ENCODE results near the gene ANP32A.

The ANP32A gene

GRCh38 chr15:68791431-68792283 is 29.0 kb downstream of the ANP32A start:
- peaks cover 45% of the 10 kb centered on the region for H3K4me1 ChIP-seq (ENCODE audit: control insufficient read depth, insufficient read depth, low read length, poor library complexity, severe bottlenecking)
- no peaks in the 10 kb centered on the region for H3K27me3 ChIP-seq (replicated peaks; ENCODE audit: control insufficient read depth, insufficient read depth, low read length, poor library complexity, severe bottlenecking)
- H3K9me3 ChIP-seq (ENCODE audit: control insufficient read depth, low read length), result no peaks in the 10 kb centered on the region
- peaks cover 6% of the 10 kb centered on the region for H3K36me3 ChIP-seq (ENCODE audit: control insufficient read depth, insufficient read depth, low read length)
- peak; percentile 10 to 47 (median 33) for DNase-seq
- H3K27ac ChIP-seq (ENCODE audit: insufficient read depth, low read length, poor library complexity, severe bottlenecking), result peak overlapping the region; percentile 51
- no peak overlapping the region for H3K4me3 ChIP-seq (ENCODE audit: insufficient read depth, low read depth, low read length, poor library complexity, severe bottlenecking)

- no peak overlapping the region for H3K4me3 ChIP-seq (ENCODE audit: insufficient read depth, low read depth, low read length, poor library complexity, severe bottlenecking)
- H3K4me1 ChIP-seq (ENCODE audit: control insufficient read depth, insufficient read depth, low read length, poor library complexity, severe bottlenecking), result peaks cover 42% of the 10 kb centered on the region
- H3K27me3 ChIP-seq (replicated peaks; ENCODE audit: control insufficient read depth, insufficient read depth, low read length, poor library complexity, severe bottlenecking), result no peaks in the 10 kb centered on the region
- peak overlapping the region; percentile 51 for H3K27ac ChIP-seq (ENCODE audit: insufficient read depth, low read length, poor library complexity, severe bottlenecking)
- no peak for DNase-seq
- no peaks in the 10 kb centered on the region for H3K9me3 ChIP-seq (ENCODE audit: control insufficient read depth, low read length)
- H3K36me3 ChIP-seq (ENCODE audit: control insufficient read depth, insufficient read depth, low read length), result peaks cover 6% of the 10 kb centered on the region
These were observed 29.8 kb downstream of the ANP32A start for GRCh38 chr15:68790910-68791309.

GRCh38 chr15:68790242-68790575 is 30.5 kb downstream of the ANP32A start:
- Histone ChIP-seq H3K27me3 (replicated peaks; ENCODE audit: control insufficient read depth, insufficient read depth, low read length, poor library complexity, severe bottlenecking) (no peaks in the 10 kb centered on the region), H3K4me1 (ENCODE audit: control insufficient read depth, insufficient read depth, low read length, poor library complexity, severe bottlenecking) (peaks cover 35% of the 10 kb centered on the region), H3K27ac (ENCODE audit: insufficient read depth, low read length, poor library complexity, severe bottlenecking) (peak overlapping the region; percentile 51), H3K36me3 (ENCODE audit: control insufficient read depth, insufficient read depth, low read length) (peaks cover 6% of the 10 kb centered on the region), H3K4me3 (ENCODE audit: insufficient read depth, low read depth, low read length, poor library complexity, severe bottlenecking) (no peak overlapping the region), H3K9me3 (ENCODE audit: control insufficient read depth, low read length) (no peaks in the 10 kb centered on the region)
- DNase-seq, result no peak

- no peak for DNase-seq
- no peak overlapping the region for H3K4me3 ChIP-seq (ENCODE audit: insufficient read depth, low read depth, low read length, poor library complexity, severe bottlenecking)
- no peaks in the 10 kb centered on the region for H3K9me3 ChIP-seq (ENCODE audit: control insufficient read depth, low read length)
- peaks cover 30% of the 10 kb centered on the region for H3K4me1 ChIP-seq (ENCODE audit: control insufficient read depth, insufficient read depth, low read length, poor library complexity, severe bottlenecking)
- H3K27me3 ChIP-seq (replicated peaks; ENCODE audit: control insufficient read depth, insufficient read depth, low read length, poor library complexity, severe bottlenecking), result no peaks in the 10 kb centered on the region
- H3K36me3 ChIP-seq (ENCODE audit: control insufficient read depth, insufficient read depth, low read length), result peaks cover 6% of the 10 kb centered on the region
- peak overlapping the region; percentile 9 for H3K27ac ChIP-seq (ENCODE audit: insufficient read depth, low read length, poor library complexity, severe bottlenecking)
These were observed 31.0 kb downstream of the ANP32A start for GRCh38 chr15:68789534-68790241.

DNA sequence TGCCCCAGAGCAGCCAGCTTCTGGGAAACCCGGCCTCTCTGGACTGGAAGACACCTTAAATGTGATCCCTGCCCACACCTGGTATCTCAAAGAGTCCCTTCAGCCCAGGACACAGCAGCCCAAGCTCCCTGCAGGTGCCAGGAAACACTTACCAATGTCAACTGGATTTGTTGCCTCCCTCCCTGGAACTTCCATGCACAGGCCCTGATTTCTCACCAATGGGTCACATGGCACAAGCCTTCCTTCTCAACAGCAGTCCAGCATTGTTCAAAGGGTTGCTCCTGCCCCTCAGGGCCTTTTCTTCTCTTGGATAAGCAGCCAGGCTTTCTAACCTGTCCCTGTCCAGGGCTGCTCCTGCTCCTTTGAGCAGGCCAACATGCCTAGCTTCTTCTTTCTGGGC is 31.6 kb downstream of the ANP32A start:
- H3K4me3 ChIP-seq (ENCODE audit: insufficient read depth, low read depth, low read length, poor library complexity, severe bottlenecking), result no peak overlapping the region
- no peaks in the 10 kb centered on the region for H3K9me3 ChIP-seq (ENCODE audit: control insufficient read depth, low read length)

DNA sequence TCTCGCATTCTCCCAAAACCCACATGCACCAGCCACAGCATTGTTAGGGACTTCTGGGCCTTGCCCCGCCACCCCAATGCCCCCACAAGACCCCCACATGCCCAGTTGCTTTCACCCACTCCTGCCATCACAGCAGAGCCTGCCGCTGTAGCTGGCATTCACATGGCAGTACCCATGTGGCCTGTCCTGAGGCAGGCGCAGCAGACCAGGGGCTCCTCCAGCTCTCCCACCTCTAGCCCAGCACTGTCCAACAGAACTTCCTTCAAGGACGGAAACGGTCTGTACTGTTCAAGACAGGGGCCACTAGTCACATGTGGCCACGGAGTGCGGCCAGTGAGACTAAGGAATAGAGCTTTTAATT is 32.5 kb downstream of the ANP32A start:
- Histone ChIP-seq H3K4me1 (ENCODE audit: control insufficient read depth, insufficient read depth, low read length, poor library complexity, severe bottlenecking) (peaks cover 22% of the 10 kb centered on the region), H3K27ac (ENCODE audit: insufficient read depth, low read length, poor library complexity, severe bottlenecking) (no peak overlapping the region), H3K9me3 (ENCODE audit: control insufficient read depth, low read length) (no peaks in the 10 kb centered on the region), H3K36me3 (ENCODE audit: control insufficient read depth, insufficient read depth, low read length) (peaks cover 13% of the 10 kb centered on the region), H3K4me3 (ENCODE audit: insufficient read depth, low read depth, low read length, poor library complexity, severe bottlenecking) (no peak overlapping the region), H3K27me3 (replicated peaks; ENCODE audit: control insufficient read depth, insufficient read depth, low read length, poor library complexity, severe bottlenecking) (no peaks in the 10 kb centered on the region)
- DNase-seq, result no peak

More for the DNA sequence above, 31.6 kb downstream of the ANP32A start:
- Histone ChIP-seq H3K36me3 (ENCODE audit: control insufficient read depth, insufficient read depth, low read length) (peaks cover 7% of the 10 kb centered on the region), H3K4me1 (ENCODE audit: control insufficient read depth, insufficient read depth, low read length, poor library complexity, severe bottlenecking) (peaks cover 25% of the 10 kb centered on the region), H3K27me3 (replicated peaks; ENCODE audit: control insufficient read depth, insufficient read depth, low read length, poor library complexity, severe bottlenecking) (no peaks in the 10 kb centered on the region), H3K27ac (ENCODE audit: insufficient read depth, low read length, poor library complexity, severe bottlenecking) (peak overlapping the region; percentile 9)
- DNase-seq, result no peak

DNA sequence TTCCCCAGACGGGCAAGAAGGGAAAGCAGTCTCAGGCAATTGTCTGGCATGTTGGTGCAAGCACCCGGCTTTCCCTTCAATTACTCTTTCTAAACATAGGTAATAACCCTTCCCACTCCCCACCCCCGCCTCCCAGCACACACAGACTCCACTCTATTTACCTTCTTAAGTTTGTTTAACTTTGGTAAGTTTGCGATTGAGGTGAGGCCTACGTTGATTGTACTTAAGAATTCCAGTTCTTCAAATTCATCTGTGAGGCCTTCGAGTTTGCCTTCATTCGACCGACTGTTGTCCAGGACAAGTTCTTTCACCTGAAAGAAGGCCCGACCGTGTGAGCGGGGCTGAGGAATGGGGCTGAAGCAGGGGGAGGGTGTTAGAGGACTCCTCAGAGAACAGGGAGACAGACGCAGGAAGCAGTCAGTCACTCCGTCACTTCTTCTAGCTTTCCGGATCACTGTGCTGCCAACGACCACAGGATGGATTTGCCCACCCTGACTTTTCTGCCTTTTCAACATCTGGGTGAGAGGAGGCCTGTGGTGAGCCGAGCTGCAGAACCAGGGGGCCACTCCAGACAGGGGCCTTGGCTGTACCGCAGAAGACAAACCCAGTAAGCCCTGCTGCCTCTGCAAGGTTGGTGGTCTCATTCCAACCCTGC is 33.0 kb downstream of the ANP32A start:
- Histone ChIP-seq H3K4me1 (ENCODE audit: control insufficient read depth, insufficient read depth, low read length, poor library complexity, severe bottlenecking) (peaks cover 19% of the 10 kb centered on the region), H3K27me3 (replicated peaks; ENCODE audit: control insufficient read depth, insufficient read depth, low read length, poor library complexity, severe bottlenecking) (no peaks in the 10 kb centered on the region), H3K27ac (ENCODE audit: insufficient read depth, low read length, poor library complexity, severe bottlenecking) (no peak overlapping the region), H3K4me3 (ENCODE audit: insufficient read depth, low read depth, low read length, poor library complexity, severe bottlenecking) (no peak overlapping the region), H3K36me3 (ENCODE audit: control insufficient read depth, insufficient read depth, low read length) (peaks cover 16% of the 10 kb centered on the region), H3K9me3 (ENCODE audit: control insufficient read depth, low read length) (no peaks in the 10 kb centered on the region)
- no peak for DNase-seq

DNA sequence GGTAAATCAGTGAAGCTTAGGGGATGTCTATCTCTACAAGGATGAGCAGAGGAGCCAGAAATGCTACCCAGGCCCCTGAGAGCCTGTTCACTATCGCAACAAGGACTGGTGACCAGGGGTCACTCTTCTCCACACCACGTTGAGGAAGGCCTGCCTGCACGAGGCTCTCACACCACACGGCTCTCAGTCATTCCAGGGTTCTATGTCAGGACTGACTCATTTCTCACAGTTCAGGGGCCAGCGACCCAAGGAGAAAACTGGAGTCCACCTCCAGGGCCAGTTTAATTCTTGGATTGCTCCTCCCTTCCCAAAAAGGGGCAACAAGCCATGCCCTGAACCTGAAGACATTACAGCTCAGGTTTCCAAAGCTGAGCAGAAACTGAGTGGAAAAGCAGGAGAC is 33.9 kb downstream of the ANP32A start:
- H3K36me3 ChIP-seq (ENCODE audit: control insufficient read depth, insufficient read depth, low read length), result peaks cover 16% of the 10 kb centered on the region
- H3K27ac ChIP-seq (ENCODE audit: insufficient read depth, low read length, poor library complexity, severe bottlenecking), result no peak overlapping the region
- no peak for DNase-seq
- H3K4me1 ChIP-seq (ENCODE audit: control insufficient read depth, insufficient read depth, low read length, poor library complexity, severe bottlenecking), result peaks cover 9% of the 10 kb centered on the region
- no peak overlapping the region for H3K4me3 ChIP-seq (ENCODE audit: insufficient read depth, low read depth, low read length, poor library complexity, severe bottlenecking)
- no peaks in the 10 kb centered on the region for H3K27me3 ChIP-seq (replicated peaks; ENCODE audit: control insufficient read depth, insufficient read depth, low read length, poor library complexity, severe bottlenecking)
- H3K9me3 ChIP-seq (ENCODE audit: control insufficient read depth, low read length), result no peaks in the 10 kb centered on the region

DNA sequence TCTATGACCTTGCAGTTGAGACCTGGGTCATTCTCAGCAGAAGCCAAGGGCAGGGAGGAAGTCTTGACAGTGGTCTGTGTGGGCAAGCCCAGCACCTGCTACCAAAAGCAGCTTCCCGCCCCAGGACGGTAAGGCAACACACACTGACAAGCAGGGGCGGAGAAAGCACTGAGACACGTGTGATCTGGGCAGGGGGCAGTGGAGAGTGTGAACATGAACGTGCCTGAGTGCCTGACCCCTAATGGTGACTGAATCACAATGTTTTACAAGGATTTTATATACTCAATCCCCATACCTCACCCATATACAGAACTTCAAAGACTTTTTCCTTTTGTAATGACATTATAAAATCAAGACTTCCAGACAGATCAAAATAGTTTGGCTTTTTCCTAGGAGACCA is 35.2 kb downstream of the ANP32A start:
- Histone ChIP-seq H3K27ac (ENCODE audit: insufficient read depth, low read length, poor library complexity, severe bottlenecking) (no peak overlapping the region), H3K4me3 (ENCODE audit: insufficient read depth, low read depth, low read length, poor library complexity, severe bottlenecking) (no peak overlapping the region), H3K4me1 (ENCODE audit: control insufficient read depth, insufficient read depth, low read length, poor library complexity, severe bottlenecking) (no peaks in the 10 kb centered on the region), H3K9me3 (ENCODE audit: control insufficient read depth, low read length) (no peaks in the 10 kb centered on the region), H3K36me3 (ENCODE audit: control insufficient read depth, insufficient read depth, low read length) (peaks cover 19% of the 10 kb centered on the region), H3K27me3 (replicated peaks; ENCODE audit: control insufficient read depth, insufficient read depth, low read length, poor library complexity, severe bottlenecking) (no peaks in the 10 kb centered on the region)
- no peak for DNase-seq

GRCh38 chr15:68784206-68784605 is 36.5 kb downstream of the ANP32A start:
- Histone ChIP-seq H3K27me3 (replicated peaks; ENCODE audit: control insufficient read depth, insufficient read depth, low read length, poor library complexity, severe bottlenecking) (no peaks in the 10 kb centered on the region), H3K9me3 (ENCODE audit: control insufficient read depth, low read length) (no peaks in the 10 kb centered on the region), H3K36me3 (ENCODE audit: control insufficient read depth, insufficient read depth, low read length) (peaks cover 20% of the 10 kb centered on the region), H3K27ac (ENCODE audit: insufficient read depth, low read length, poor library complexity, severe bottlenecking) (no peak overlapping the region), H3K4me3 (ENCODE audit: insufficient read depth, low read depth, low read length, poor library complexity, severe bottlenecking) (no peak overlapping the region), H3K4me1 (ENCODE audit: control insufficient read depth, insufficient read depth, low read length, poor library complexity, severe bottlenecking) (no peaks in the 10 kb centered on the region)
- DNase-seq, result no peak

All from effector memory CD4-positive, alpha-beta T cell (primary cell).